Thyroid gland (tissue), 4 donors: ENCODE data around the gene ACTL9. TPM values are rescaled to one million over a fixed set of nuclear protein-coding genes. Genes with fewer than 3 reads are reported as not detected.

ENCODE experiments used
- DNase-seq, 2 donors: peaks; one replicate each; pipeline ENCODE4 v3.0.0-alpha.2; 2019
- H3K27ac ChIP-seq, 3 donors: fragments of 200-600 bp; sonication (generic); 1 replicate in 2 of 3; 2 replicates in 1 of 3; pipeline ENCODE4 v1.5.1; 2016 to 2019; ENCODE audit warnings: mild to moderate bottlenecking in 1 of 3, moderate library complexity in 1 of 3
- H3K27me3 ChIP-seq: fragments of 200-600 bp; sonication (generic); one replicate; pipeline ENCODE4 v1.5.1; 2019
- H3K36me3 ChIP-seq, 2 donors: fragments of 200-600 bp; sonication (generic); one replicate each; pipeline ENCODE4 v1.5.1; 2016 to 2019
- H3K4me1 ChIP-seq, 2 donors: fragments of 200-600 bp; sonication (generic); one replicate each; pipeline ENCODE4 v1.5.1; 2017 to 2019
- H3K4me3 ChIP-seq, 3 donors: fragments of 200-600 bp; sonication (generic); replicated peaks in 1 of 3; 1 replicate in 2 of 3; 2 replicates in 1 of 3; pipeline ENCODE4 v1.5.1; 2016; ENCODE audit warnings: mild to moderate bottlenecking in 1 of 3
- H3K9me3 ChIP-seq: fragments of 200-600 bp; sonication (generic); one replicate; pipeline ENCODE4 v1.5.1; 2017
- CTCF ChIP-seq, 6 experiments: fragments of 200-600 bp in 3 of 6; fragments of 450-650 bp in 3 of 6; sonication (generic) in 3 of 6; IDR thresholded peaks; one replicate each; pipeline ENCODE4 v1.5.1; 2016 to 2019; ENCODE audit warnings: antibody characterized with exemption in 6 of 6, mild to moderate bottlenecking in 2 of 6, inconsistent platforms in 1 of 6, moderate library complexity in 1 of 6
- POLR2A ChIP-seq, 2 donors: fragments of 450-650 bp; IDR thresholded peaks; one replicate each; pipeline ENCODE4 v1.6.1; 2017; ENCODE audit warnings: antibody characterized with exemption in 2 of 2, mild to moderate bottlenecking in 2 of 2, moderate library complexity in 1 of 2
- WGBS, 2 donors: methylation state at CpG; one replicate each; pipeline ENCODE4 v1.1.5; 2017; 5-methylcytosine and 5-hydroxymethylcytosine counted together
- intact Hi-C: fragments of 100-400 bp; cut with DNase I; formaldehyde crosslinking; loops from one replicate; pipeline ENCODE4 v1.15.1; 2023
- total RNA-seq, 4 donors: library from RNA; depleted of rRNA; stranded (reverse); fragments of >200 nt; gene quantifications; one replicate each; pipeline ENCODE4 v1.2.3, GENCODE V29; 2016

The ACTL9 gene
- total RNA-seq, 4 donors from 2014 or later, result 0.27 to 0.33 TPM; not detected in 2

- Histone ChIP-seq H3K4me1 (peaks cover 0 to 5% of the 10 kb centered on the region in 2 donors), H3K27me3 (no peaks in the 10 kb centered on the region), H3K36me3 (no peaks in the 10 kb centered on the region), H3K4me3 (no peak overlapping the region), H3K9me3 (no peaks in the 10 kb centered on the region), H3K27ac (no peak overlapping the region)
- WGBS, 2 donors, result 70 to 84% methylated on average over 5 of the region's 5 CpGs
- intact Hi-C loops, result loop anchor here (10.0 kb wide), 1 partner anchor 417 kb away; no protein-coding TSS in a partner anchor
- DNase-seq, result no peak
- TF ChIP-seq POLR2A (IDR thresholded peaks at IDR 0.05), result no peak
- no peak for TF ChIP-seq CTCF (IDR thresholded peaks at IDR 0.05)
Observed at GRCh38 chr19:8657869-8658268, 40.7 kb downstream of the ACTL9 start.

- 60 to 71% methylated on average over 1 to 5 of the region's 12 CpGs for WGBS, 2 donors
- Histone ChIP-seq H3K4me1 (peaks cover 0 to 5% of the 10 kb centered on the region in 2 donors), H3K27me3 (no peaks in the 10 kb centered on the region), H3K36me3 (no peaks in the 10 kb centered on the region), H3K4me3 (no peak overlapping the region), H3K27ac (no peak overlapping the region), H3K9me3 (no peaks in the 10 kb centered on the region)
- TF ChIP-seq POLR2A (IDR thresholded peaks at IDR 0.05), result no peak
- no peak for TF ChIP-seq CTCF (IDR thresholded peaks at IDR 0.05)
- no peak for DNase-seq
- intact Hi-C loops, result loop anchor here (10.0 kb wide), 1 partner anchor 419 kb away; no protein-coding TSS in a partner anchor
Observed at GRCh38 chr19:8655340-8655709, 43.3 kb downstream of the ACTL9 start.

- DNase-seq, result peak; percentile 32 to 35
- 5% methylated on average over 15 of the region's 15 CpGs for WGBS, 2 donors
- TF ChIP-seq POLR2A (IDR thresholded peaks at IDR 0.05), result no peak
- peak; percentile 77 to 99 (median 92) for TF ChIP-seq CTCF (IDR thresholded peaks at IDR 0.05)
- no peaks in the 10 kb centered on the region for H3K27me3 ChIP-seq
- intact Hi-C loops, result loop anchor here (10.0 kb wide), 1 partner anchor 420 kb away; no protein-coding TSS in a partner anchor
- no peak overlapping the region for H3K4me3 ChIP-seq
- no peaks in the 10 kb centered on the region for H3K36me3 ChIP-seq
- peaks cover 0 to 5% of the 10 kb centered on the region in 2 donors for H3K4me1 ChIP-seq
- no peaks in the 10 kb centered on the region for H3K9me3 ChIP-seq
- H3K27ac ChIP-seq, result no peak overlapping the region
Observed at GRCh38 chr19:8654591-8655339, 43.8 kb downstream of the ACTL9 start.

- WGBS, 2 donors, result 82 to 83% methylated on average over 6 of the region's 6 CpGs
- no peaks in the 10 kb centered on the region for H3K9me3 ChIP-seq
- H3K36me3 ChIP-seq, result no peaks in the 10 kb centered on the region
- TF ChIP-seq POLR2A (IDR thresholded peaks at IDR 0.05) (no peak), CTCF (IDR thresholded peaks at IDR 0.05) (no peak)
- H3K27me3 ChIP-seq, result no peaks in the 10 kb centered on the region
- H3K27ac ChIP-seq, result no peak overlapping the region
- intact Hi-C loops, result no loop called here
- DNase-seq, result no peak
- H3K4me1 ChIP-seq, result no peaks in the 10 kb centered on the region
- no peak overlapping the region for H3K4me3 ChIP-seq
Observed at GRCh38 chr19:8648240-8648639, 50.4 kb downstream of the ACTL9 start.

Other genes starting within 250 kb of the ACTL9 start
- gene PRAM1, start 196.2 kb downstream of the ACTL9 start, total RNA-seq, result 1 to 10 TPM in 1 of 4 donors, under 1 TPM in 2, not detected in 1; 0.58 to 2.0 (median 0.81) TPM
- gene ZNF414, start 184.6 kb downstream of the ACTL9 start, total RNA-seq, result 10 to 100 TPM in 3 of 4 donors, 1 to 10 TPM in 1; 9.1 to 44.3 (median 34.4) TPM
- 10 to 100 TPM in 1 of 4 donors, 1 to 10 TPM in 3; 5.1 to 21.5 (median 6.0) TPM for gene MYO1F, start 121.4 kb downstream of the ACTL9 start, total RNA-seq
- 10 to 100 TPM in 3 of 4 donors, 1 to 10 TPM in 1; 7.6 to 20.9 (median 14.7) TPM for gene ADAMTS10, start 88.1 kb downstream of the ACTL9 start, total RNA-seq
- gene NFILZ, start 68.2 kb downstream of the ACTL9 start, total RNA-seq, result not detected
- gene OR2Z1, start 22.8 kb upstream of the ACTL9 start, total RNA-seq, result not detected
- 10 to 100 TPM; 25.5 to 48.6 (median 36.3) TPM for gene ZNF558, start 133.5 kb upstream of the ACTL9 start, total RNA-seq
- gene MBD3L1, start 133.6 kb upstream of the ACTL9 start, total RNA-seq, result not detected